IMR-90 (cell line): ENCODE results near the gene GARNL3. TPM values are rescaled to one million over a fixed set of nuclear protein-coding genes. Genes with fewer than 3 reads are reported as not detected.

ENCODE experiments used
- ATAC-seq: fragments of 200-7000 bp; cut with Tn5 transposase; 2 replicates; pipeline ENCODE4 v1.9.1; 2020; ENCODE audit warnings: low read depth, mild to moderate bottlenecking, moderate library complexity
- BruUV-seq: library from RNA; stranded (reverse); fragments of 400-500 nt; replicated peaks from 2 replicates; lab custom pipeline; 2021; lab: Mats Ljungman, UMichigan
- CTCF ChIA-PET: fragments of 300-600 bp; formaldehyde crosslinking; extraction: SDS; loops from one replicate; lab custom pipeline; 2021; ENCODE audit warnings: antibody characterized with exemption; lab: Yijun Ruan, JAX
- POLR2A ChIA-PET: fragments of 300-600 bp; sonication (Branson Sonifier 250); formaldehyde crosslinking; loops from one replicate; lab custom pipeline; 2022; ENCODE audit warnings: antibody characterized with exemption; ENCODE audit not compliant: unreplicated experiment; lab: Charles Lee
- DNase-seq: peaks from one replicate; pipeline ENCODE4 v3.0.0; 2013
- H2AFZ ChIP-seq: replicated peaks from 2 replicates; pipeline ENCODE3; 2013; ENCODE audit warnings: low read length, mild to moderate bottlenecking; ENCODE audit not compliant: poor library complexity
- H2AK5ac ChIP-seq: 2 replicates; pipeline ENCODE4 v1.6.1; 2013; ENCODE audit warnings: low read depth, low read length, inconsistent platforms
- H2AK9ac ChIP-seq: replicated peaks from 2 replicates; pipeline ENCODE3; 2013; ENCODE audit warnings: mild to moderate bottlenecking, low read depth, low read length, moderate library complexity; ENCODE audit not compliant: poor library complexity
- H2BK120ac ChIP-seq: 2 replicates; pipeline ENCODE4 v1.6.1; 2013; ENCODE audit warnings: low read depth, low read length, inconsistent platforms
- H2BK15ac ChIP-seq: 3 replicates; pipeline ENCODE4 v1.6.1; 2013; ENCODE audit warnings: low read depth, low read length, inconsistent platforms
- H2BK20ac ChIP-seq: 2 replicates; pipeline ENCODE4 v1.6.1; 2013; ENCODE audit warnings: low read depth, mild to moderate bottlenecking, inconsistent platforms, low read length, moderate library complexity
- H2BK5ac ChIP-seq: 2 replicates; pipeline ENCODE4 v1.6.1; 2013; ENCODE audit warnings: mild to moderate bottlenecking, low read depth, low read length, inconsistent platforms; ENCODE audit not compliant: poor library complexity, severe bottlenecking
- H3K14ac ChIP-seq: replicated peaks from 2 replicates; pipeline ENCODE4 v1.6.1; 2013; ENCODE audit warnings: low read depth, low read length, inconsistent platforms
- H3K18ac ChIP-seq: 2 replicates; pipeline ENCODE4 v1.6.1; 2013; ENCODE audit warnings: low read depth, low read length, control low read depth
- H3K23ac ChIP-seq: 2 replicates; pipeline ENCODE4 v1.6.1; 2013; ENCODE audit warnings: low read depth, low read length, inconsistent platforms
- H3K27ac ChIP-seq: 2 replicates; pipeline ENCODE4 v1.5.1; 2013; ENCODE audit warnings: mild to moderate bottlenecking, control low read depth, low read length; ENCODE audit not compliant: insufficient read depth
- H3K27me3 ChIP-seq: 2 replicates; pipeline ENCODE4 v1.6.1; 2013; ENCODE audit warnings: low read length; ENCODE audit not compliant: control insufficient read depth, insufficient read depth
- H3K36me3 ChIP-seq: 2 replicates; pipeline ENCODE4 v1.6.1; 2013; ENCODE audit warnings: low read length, mixed read lengths; ENCODE audit not compliant: control insufficient read depth, insufficient read depth
- H3K4ac ChIP-seq: 2 replicates; pipeline ENCODE4 v1.6.1; 2013; ENCODE audit warnings: low read depth, low read length, inconsistent platforms
- H3K4me1 ChIP-seq: 2 replicates; pipeline ENCODE4 v1.6.1; 2013; ENCODE audit warnings: low read length, mixed read lengths; ENCODE audit not compliant: control insufficient read depth, insufficient read depth
- H3K4me2 ChIP-seq: 2 replicates; pipeline ENCODE4 v1.6.1; 2013; ENCODE audit warnings: low read depth, mild to moderate bottlenecking, control low read depth, low read length, moderate library complexity
- H3K4me3 ChIP-seq: 2 replicates; pipeline ENCODE4 v1.5.1; 2013; ENCODE audit warnings: low read depth, mild to moderate bottlenecking, control low read depth, low read length, moderate library complexity; ENCODE audit not compliant: insufficient read depth
- H3K56ac ChIP-seq: 2 replicates; pipeline ENCODE4 v1.6.1; 2013; ENCODE audit warnings: low read length, inconsistent platforms; ENCODE audit not compliant: insufficient read depth; ENCODE audit errors: extremely low read depth
- H3K79me1 ChIP-seq, 2 experiments: 2 replicates each; pipeline ENCODE4 v1.6.1; 2013; ENCODE audit warnings: low read length in 2 of 2, inconsistent platforms in 1 of 2, low read depth in 1 of 2
- H3K9ac ChIP-seq: 2 replicates; pipeline ENCODE4 v1.6.1; 2013; ENCODE audit warnings: low read depth, low read length, control low read depth
- H3K9me1 ChIP-seq: 2 replicates; pipeline ENCODE4 v1.6.1; 2013; ENCODE audit warnings: low read length, inconsistent platforms; ENCODE audit not compliant: insufficient read depth
- H3K9me3 ChIP-seq: 2 replicates; pipeline ENCODE4 v1.6.1; 2013; ENCODE audit warnings: low read length; ENCODE audit not compliant: control insufficient read depth, insufficient read depth
- H4K20me1 ChIP-seq: 2 replicates; pipeline ENCODE4 v1.6.1; 2013; ENCODE audit warnings: low read length, inconsistent platforms; ENCODE audit not compliant: insufficient read depth
- H4K5ac ChIP-seq: 2 replicates; pipeline ENCODE4 v1.6.1; 2013; ENCODE audit warnings: mild to moderate bottlenecking, low read depth, low read length, control low read depth
- H4K8ac ChIP-seq, 2 experiments: 2 replicates each; pipeline ENCODE4 v1.6.1; 2013; ENCODE audit warnings: low read depth in 2 of 2, low read length in 2 of 2, control low read depth in 1 of 2, inconsistent platforms in 1 of 2
- H4K91ac ChIP-seq: 2 replicates; pipeline ENCODE4 v1.6.1; 2013; ENCODE audit warnings: low read depth, low read length, inconsistent platforms; ENCODE audit not compliant: insufficient read depth
- BHLHE40 ChIP-seq: fragments of 150-350 bp; IDR thresholded peaks from 2 replicates; pipeline ENCODE4 v1.6.1; 2016; ENCODE audit warnings: mild to moderate bottlenecking, low read depth, low read length
- CEBPB ChIP-seq: IDR thresholded peaks from 2 replicates; pipeline ENCODE4 v1.6.1; 2012; ENCODE audit warnings: low read depth, low read length, improper control_type of control experiment
- FOS ChIP-seq: fragments of 150-350 bp; IDR thresholded peaks from 2 replicates; pipeline ENCODE4 v1.6.1; 2016; ENCODE audit warnings: low read depth, low read length
- MAFK ChIP-seq: IDR thresholded peaks from 2 replicates; pipeline ENCODE4 v1.6.1; 2012; ENCODE audit warnings: low read depth, low read length, improper control_type of control experiment
- POLR2A ChIP-seq: IDR thresholded peaks from 2 replicates; pipeline ENCODE4 v1.6.1; 2012; ENCODE audit warnings: mild to moderate bottlenecking, low read depth, low read length
- RCOR1 ChIP-seq: IDR thresholded peaks from 2 replicates; pipeline ENCODE4 v1.6.1; 2012; ENCODE audit warnings: mild to moderate bottlenecking, low read length, improper control_type of control experiment; ENCODE audit not compliant: insufficient replicate concordance
- SMC3 ChIP-seq: fragments of 150-350 bp; IDR thresholded peaks from 2 replicates; pipeline ENCODE4 v1.6.1; 2016; ENCODE audit warnings: low read depth, mild to moderate bottlenecking, antibody characterized with exemption, low read length, moderate library complexity
- WGBS, 2 experiments: methylation state at CpG; one replicate each; pipeline versions ENCODE4 v1.1.5 to v1.1.7; 2013; ENCODE audit warnings: missing lambda C conversion rate in 2 of 2; ENCODE audit not compliant: insufficient read length in 1 of 2; ENCODE audit errors: extremely low coverage in 2 of 2; 5-methylcytosine and 5-hydroxymethylcytosine counted together
- dilution Hi-C: fragments of 300-500 bp; cut with HindIII; formaldehyde crosslinking; loops from one replicate; pipeline ENCODE4 v1.14.3; 2018; ENCODE audit warnings: low sequenced_read_pairs; ENCODE audit not compliant: unreplicated experiment
- in situ Hi-C: fragments of 300-500 bp; cut with MboI; formaldehyde crosslinking; loops from 3 replicates; pipeline ENCODE4 v1.14.3; 2019; ENCODE audit warnings: low sequenced_read_pairs, inconsistent platforms, mixed read lengths
- intact Hi-C: fragments of 100-400 bp; cut with micrococcal nuclease; formaldehyde crosslinking; loops from 2 replicates; pipeline ENCODE4 v1.10.0; 2022
- polyA plus RNA-seq, 3 experiments: library from polyadenylated mRNA; depleted of rRNA; stranded (reverse); fragments of >200 nt; gene quantifications; 2 replicates each; pipeline ENCODE4 v1.2.3, GENCODE V29; 2012; ENCODE audit warnings: low replicate concordance in 1 of 3
- total RNA-seq: library from RNA; depleted of rRNA; stranded (reverse); fragments of >200 nt; gene quantifications from 2 replicates; pipeline ENCODE4 v1.2.3, GENCODE V29; 2012

GARNL3 gene
- total and polyA plus RNA-seq, 2 of the 4 experiments (the other 2 are of a cell fraction) = 1.9 to 5.0 TPM

DNA sequence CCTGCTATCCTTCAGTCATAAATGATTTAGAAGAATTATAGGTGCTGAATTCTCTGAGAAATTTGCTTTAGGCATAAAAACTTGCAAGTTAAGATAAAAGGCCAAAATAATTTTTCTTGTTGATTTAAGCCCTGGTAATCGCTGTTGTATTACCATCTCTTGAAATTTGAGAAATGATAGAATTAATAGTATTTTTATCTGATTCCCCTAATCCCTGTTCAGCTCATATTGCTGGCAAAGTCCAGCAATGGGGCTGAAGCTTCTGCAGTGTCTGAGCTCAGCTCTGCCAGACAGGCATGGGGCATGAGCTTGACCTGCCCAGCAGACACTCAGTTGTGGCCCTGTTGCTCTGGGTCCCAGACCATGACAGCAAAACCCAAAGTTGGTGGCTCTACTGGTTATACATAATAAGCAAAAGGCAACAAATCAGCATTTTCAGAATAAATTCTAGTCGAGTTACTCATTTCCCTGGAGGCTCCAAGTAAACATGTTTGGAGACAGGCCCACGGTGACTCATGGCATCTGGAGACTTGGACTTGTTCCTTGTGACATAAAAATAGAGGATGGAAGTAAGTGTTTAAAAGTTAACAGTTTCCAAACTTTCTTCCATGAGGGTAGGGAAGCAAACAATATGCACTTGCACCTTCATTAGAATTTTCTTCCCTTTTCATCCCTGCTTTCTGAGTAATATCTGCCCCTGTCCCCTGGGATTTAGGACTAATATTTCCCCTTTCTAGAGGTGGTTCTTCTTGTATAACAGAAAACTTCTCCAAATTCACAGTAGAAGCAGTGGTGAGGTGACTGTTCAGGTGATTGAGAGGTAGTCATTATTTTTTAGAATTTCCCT, 72.2 kb downstream of the GARNL3 start:
- Histone ChIP-seq H3K18ac (peak overlapping the region; percentile 73), H3K36me3 (no peaks in the 10 kb centered on the region), H2AK9ac (no peak overlapping the region), H3K4me3 (no peak overlapping the region), H3K4me2 (peak overlapping the region; percentile 82), H3K79me1 (no peaks in the 10 kb centered on the region), H3K9ac (no peak overlapping the region), H3K14ac (peak overlapping the region; percentile 74; the same call in 1 of the 2 replicates), H3K27ac (peak overlapping the region; percentile 59), H2AK5ac (peak overlapping the region; percentile 75; the same call in 1 of the 2 replicates), H4K20me1 (peaks cover 3% of the 10 kb centered on the region; the same call in 1 of the 2 replicates), H2BK20ac (peak overlapping the region; percentile 84), H3K9me3 (no peaks in the 10 kb centered on the region), H2BK5ac (peak overlapping the region; percentile 26), H3K4ac (peak overlapping the region; percentile 81), H3K27me3 (no peaks in the 10 kb centered on the region), H4K8ac (peak overlapping the region in 1 of 2 experiments; percentile 69; a peak in 1 of 4 replicates), H2BK120ac (peak overlapping the region; percentile 86), H3K4me1 (peaks cover 17% of the 10 kb centered on the region), H2BK15ac (peak overlapping the region; percentile 94; the same call in 1 of the 3 replicates), H4K5ac (no peak overlapping the region), H3K23ac (peak overlapping the region; percentile 20; the same call in 1 of the 2 replicates), H4K91ac (peak overlapping the region; percentile 85; the same call in 1 of the 2 replicates), H3K56ac (no peak overlapping the region), H3K9me1 (peaks cover 28% of the 10 kb centered on the region), H2AFZ (peak overlapping the region; percentile 3)
- ChIA-PET CTCF (interaction anchor here (0.6 kb wide), 1 partner anchor 27 kb away, joined by 3 read pairs; no protein-coding TSS in a partner anchor), POLR2A (no interaction called here)
- TF ChIP-seq MAFK = peak; percentile 81
- peak; percentile 98 for TF ChIP-seq FOS
- peak; percentile 23; the same call in 1 of the 2 replicates for TF ChIP-seq CEBPB
- TF ChIP-seq BHLHE40 = peak; percentile 54; the same call in 1 of the 2 replicates
- no peak for TF ChIP-seq POLR2A
- no peak for TF ChIP-seq SMC3
- TF ChIP-seq RCOR1 = peak; percentile 75
- intact Hi-C loops = no loop called here
- BruUV-seq = no TSS peak
- dilution Hi-C loops = no loop called here
- in situ Hi-C loops = no loop called here
- peak; percentile 96 for DNase-seq
- no CpG with 5 or more reads among the region's 3 CpGs for WGBS, 2 experiments
- ATAC-seq = peak; percentile 89
